GM12873 (cell line): Measurements from ENCODE around the gene MLH1.

Experiments
- CTCF ChIP-seq: IDR thresholded peaks from 2 replicates; pipeline ENCODE4 v1.5.1; 2012; ENCODE audit warnings: low read depth, mild to moderate bottlenecking, moderate library complexity, low read length, control low read depth; ENCODE audit not compliant: insufficient read depth; ENCODE audit errors: missing control alignments

MLH1 gene

GRCh38 chr3:37029111-37029510 lies 35.8 kb downstream of the MLH1 start:
- no peak for TF ChIP-seq CTCF

- no peak for TF ChIP-seq CTCF
Measured at GRCh38 chr3:37029516-37030163, 36.3 kb downstream of the MLH1 start.

GRCh38 chr3:37030588-37030987 lies 37.3 kb downstream of the MLH1 start:
- no peak for TF ChIP-seq CTCF

- TF ChIP-seq CTCF: no peak
Measured at GRCh38 chr3:37031096-37031682, 37.9 kb downstream of the MLH1 start.

GRCh38 chr3:37032961-37033360 lies 39.6 kb downstream of the MLH1 start:
- no peak for TF ChIP-seq CTCF

GRCh38 chr3:37037352-37037751 lies 44.0 kb downstream of the MLH1 start:
- TF ChIP-seq CTCF: no peak

GRCh38 chr3:37039161-37039846 lies 46.0 kb downstream of the MLH1 start:
- no peak for TF ChIP-seq CTCF
